ENCODE results near the gene TBC1D14.

GRCh38 chr4:6873792-6874461 lies 35.7 kb upstream of the TBC1D14 start:
- TF ChIP-seq RFX5 (IDR thresholded peaks at IDR 0.05; ENCODE audit: borderline replicate concordance, low read depth, low read length) (no peak), SP1 (IDR thresholded peaks at IDR 0.05; ENCODE audit: low read depth, low read length) (no peak), TEAD4 (IDR thresholded peaks at IDR 0.05; ENCODE audit: low read depth, low read length) (no peak), KDM5A (IDR thresholded peaks at IDR 0.05; ENCODE audit: low read length) (no peak), EZH2 (IDR thresholded peaks at IDR 0.05; ENCODE audit: low read depth, low read length, severe bottlenecking) (no peak), SIN3A (conservative IDR thresholded peaks at IDR 0.05 in 1 of 2, IDR thresholded peaks at IDR 0.05 in 1 of 2; ENCODE audit: low read depth in 1 of 2, low read length in 2 of 2) (no peak), EP300 (IDR thresholded peaks at IDR 0.05; ENCODE audit: borderline replicate concordance in 1 of 2, low read depth in 2 of 2, low read length in 2 of 2) (no peak), RAD21 (IDR thresholded peaks at IDR 0.05 in 1 of 2, conservative IDR thresholded peaks at IDR 0.05 in 1 of 2; ENCODE audit: low read depth in 2 of 2, low read length in 2 of 2) (peak; percentile 81 to 86)
